ENCODE data around the gene ZCWPW1.
A peak's percentile ranks its signal among the peaks of the same experiment; 100 is the strongest.
"Not testable (repeated sequence)": the region's sequence is repeated elsewhere in the genome, so short reads cannot be mapped to it uniquely, and the experiment has no call there.

The ZCWPW1 gene

DNA sequence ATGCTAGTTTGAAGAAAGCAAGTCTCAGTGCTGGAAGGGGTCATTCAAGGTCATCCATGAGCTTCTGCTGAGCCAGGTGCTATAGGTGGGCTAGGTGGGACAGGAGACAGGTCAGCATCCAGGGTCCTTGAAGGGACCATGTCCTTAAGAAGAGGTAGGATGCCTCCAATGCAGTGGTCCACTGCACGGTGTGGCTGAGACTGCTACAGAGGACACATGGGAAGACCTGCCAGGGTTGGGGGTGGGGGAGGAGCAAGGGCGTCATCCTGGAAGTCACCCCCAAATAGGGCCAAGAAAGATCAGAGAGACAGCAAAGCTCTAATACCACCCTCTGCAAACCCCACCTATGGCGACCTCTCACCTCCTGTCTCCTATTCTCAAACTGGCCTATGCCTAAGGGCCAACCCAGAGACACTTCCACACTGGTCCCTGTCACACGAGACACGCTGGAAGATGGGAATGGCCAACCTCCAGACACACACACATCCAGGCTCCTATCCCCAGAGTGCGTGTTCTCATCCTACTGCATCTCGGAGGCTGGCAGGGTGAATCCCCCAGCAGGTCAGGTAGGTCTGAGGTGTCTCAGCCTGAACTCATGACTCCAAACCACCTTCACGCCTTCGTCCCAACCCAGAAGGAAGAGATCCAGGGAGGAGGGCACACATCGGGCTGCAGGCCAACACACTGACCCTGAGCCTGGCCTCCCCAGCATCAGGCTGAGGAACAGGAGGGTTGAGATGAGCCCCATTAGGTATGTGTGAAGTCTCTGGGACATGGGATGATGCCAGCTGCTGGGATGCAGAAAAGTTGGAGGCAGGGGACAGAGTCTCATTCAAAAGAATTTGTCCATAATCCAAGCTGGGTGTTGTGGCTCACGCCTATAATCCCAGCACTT lies 13.4 kb upstream of the ZCWPW1 start:
- Mint-ChIP-seq H3K9me3 (no peaks in the 10 kb centered on the region), H3K4me3 (no peak overlapping the region), H3K27ac (peak overlapping the region in 1 of 2 donors; percentile 44), H3K27me3 (no peaks in the 10 kb centered on the region), H3K4me1 (peaks cover 26% of the 10 kb centered on the region)
- ATAC-seq: no peak
- no peak for DNase-seq

DNA sequence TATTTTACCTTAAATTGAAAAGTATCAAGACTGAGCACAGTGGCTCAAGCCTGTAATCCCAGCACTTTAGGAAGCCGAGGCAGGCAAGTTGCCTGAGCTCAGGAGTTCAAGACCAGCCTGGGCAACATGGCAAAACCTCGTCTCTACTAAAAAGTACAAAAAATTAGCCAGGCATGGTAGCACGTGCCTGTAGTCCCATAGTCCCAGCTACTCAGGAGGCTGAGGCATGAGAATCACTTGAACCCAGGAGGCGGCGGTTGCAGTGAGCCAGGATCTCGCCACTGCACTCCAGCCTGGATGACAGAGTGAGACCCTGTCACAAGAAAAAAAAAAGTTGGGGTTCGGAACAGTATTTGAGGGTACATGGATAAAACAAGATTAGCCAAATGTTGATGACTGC lies 10.7 kb upstream of the ZCWPW1 start:
- DNase-seq, H3K9me3 Mint-ChIP-seq, H3K4me3 Mint-ChIP-seq, H3K27me3 Mint-ChIP-seq, ATAC-seq, H3K27ac Mint-ChIP-seq: not testable (repeated sequence)
- H3K4me1 Mint-ChIP-seq: peaks cover 15% of the 10 kb centered on the region

DNA sequence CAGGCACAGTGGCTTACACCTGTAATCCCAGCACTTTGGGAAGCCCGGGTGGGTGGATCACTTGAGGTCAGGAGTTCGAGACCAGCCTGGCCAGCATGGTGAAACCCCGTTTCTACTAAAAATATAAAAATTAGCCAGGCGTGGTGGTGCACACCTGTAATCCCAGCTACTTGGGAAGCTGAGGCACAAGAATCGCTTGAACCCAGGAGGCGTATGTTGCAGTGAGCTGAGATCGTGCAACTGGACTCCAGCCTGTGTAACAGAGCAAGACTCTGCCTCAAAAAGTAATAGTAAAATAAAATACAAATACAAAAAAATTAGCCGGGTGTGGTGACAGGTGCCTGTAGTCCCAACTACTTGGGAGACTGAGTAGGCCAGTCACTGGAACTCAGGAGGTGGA lies 10.2 kb upstream of the ZCWPW1 start:
- peaks cover 16% of the 10 kb centered on the region for H3K4me1 Mint-ChIP-seq
- H3K9me3 Mint-ChIP-seq, DNase-seq, H3K27me3 Mint-ChIP-seq, H3K4me3 Mint-ChIP-seq, ATAC-seq, H3K27ac Mint-ChIP-seq: not testable (repeated sequence)

DNA sequence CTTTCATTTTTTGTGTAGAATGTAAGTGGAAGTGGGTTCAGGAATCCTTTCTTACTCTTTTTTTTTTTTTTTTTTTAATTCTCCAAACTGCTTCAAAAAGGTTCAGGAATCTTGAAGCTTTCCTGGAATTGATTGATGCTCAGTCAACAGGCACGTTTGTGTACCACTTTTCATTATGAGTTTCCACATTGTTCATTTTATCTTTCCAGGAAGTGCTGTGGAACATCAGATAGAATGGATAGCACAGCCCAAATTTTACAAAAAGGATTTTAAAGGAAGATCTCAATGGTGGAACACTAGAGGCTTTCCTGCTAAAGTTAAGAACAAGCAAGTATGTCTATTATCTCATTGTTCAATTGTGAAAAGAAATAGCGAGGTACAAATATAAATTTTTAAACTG lies 9.7 kb upstream of the ZCWPW1 start:
- Mint-ChIP-seq H3K4me1 (peaks cover 22% of the 10 kb centered on the region), H3K27me3 (no peaks in the 10 kb centered on the region), H3K27ac (no peak overlapping the region)

DNA sequence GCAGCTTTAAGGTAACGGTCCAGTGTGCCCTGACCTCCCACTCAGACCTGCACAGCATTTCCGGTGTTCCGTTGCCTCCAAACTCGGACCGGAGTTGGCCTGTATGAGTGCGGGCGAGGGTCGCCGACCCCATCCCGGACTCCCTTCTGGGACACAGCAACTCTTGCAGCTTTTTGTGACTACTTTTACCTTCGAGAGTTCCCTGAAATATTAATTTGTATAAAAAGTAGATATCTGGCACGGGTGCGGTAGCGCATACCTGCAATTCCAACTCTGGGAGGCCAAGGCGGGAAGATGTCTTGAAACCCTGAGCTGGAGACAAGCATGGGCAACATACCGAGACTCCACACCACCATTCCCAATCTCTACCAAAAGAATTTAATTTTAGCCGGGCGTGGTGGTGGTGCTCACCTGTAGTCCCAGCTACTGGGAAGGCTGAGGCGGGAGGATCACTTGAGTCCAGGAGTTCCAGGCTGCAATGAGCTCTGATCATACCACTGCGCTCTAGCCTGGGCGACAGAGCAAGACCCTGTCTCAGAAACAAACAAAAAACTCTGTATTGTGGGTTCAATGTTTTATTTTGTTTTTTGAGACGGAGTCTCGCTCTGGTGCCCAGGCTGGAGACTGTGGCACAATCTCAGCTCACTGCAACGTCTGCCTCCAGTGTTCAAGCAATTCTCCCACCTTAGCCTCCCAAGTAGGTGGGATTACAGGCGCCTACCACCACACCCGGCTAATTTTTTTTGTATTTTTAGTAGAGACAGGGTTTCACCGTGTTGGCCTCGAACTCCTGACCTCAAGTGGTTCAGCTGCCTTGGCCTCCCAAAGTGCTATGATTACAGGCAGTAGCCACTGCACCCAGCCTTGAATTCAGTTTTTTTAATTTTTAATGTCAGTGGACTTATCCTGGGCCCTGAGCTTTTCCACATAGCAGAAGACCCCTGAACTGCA lies 8.9 kb upstream of the ZCWPW1 start:
- Mint-ChIP-seq H3K9me3 (no peaks in the 10 kb centered on the region), H3K4me3 (peak overlapping the region; percentile 94 to 98), H3K27me3 (no peaks in the 10 kb centered on the region), H3K27ac (peak overlapping the region in 1 of 2 donors; percentile 27), H3K4me1 (peaks cover 29% of the 10 kb centered on the region)
- ATAC-seq (no peak), DNase-seq (no peak)

More for the DNA sequence above, 9.7 kb upstream of the ZCWPW1 start:
- DNase-seq (no peak), ATAC-seq (no peak)
- H3K9me3 Mint-ChIP-seq: no peaks in the 10 kb centered on the region
- peak overlapping the region; percentile 13 to 23 for H3K4me3 Mint-ChIP-seq

DNA sequence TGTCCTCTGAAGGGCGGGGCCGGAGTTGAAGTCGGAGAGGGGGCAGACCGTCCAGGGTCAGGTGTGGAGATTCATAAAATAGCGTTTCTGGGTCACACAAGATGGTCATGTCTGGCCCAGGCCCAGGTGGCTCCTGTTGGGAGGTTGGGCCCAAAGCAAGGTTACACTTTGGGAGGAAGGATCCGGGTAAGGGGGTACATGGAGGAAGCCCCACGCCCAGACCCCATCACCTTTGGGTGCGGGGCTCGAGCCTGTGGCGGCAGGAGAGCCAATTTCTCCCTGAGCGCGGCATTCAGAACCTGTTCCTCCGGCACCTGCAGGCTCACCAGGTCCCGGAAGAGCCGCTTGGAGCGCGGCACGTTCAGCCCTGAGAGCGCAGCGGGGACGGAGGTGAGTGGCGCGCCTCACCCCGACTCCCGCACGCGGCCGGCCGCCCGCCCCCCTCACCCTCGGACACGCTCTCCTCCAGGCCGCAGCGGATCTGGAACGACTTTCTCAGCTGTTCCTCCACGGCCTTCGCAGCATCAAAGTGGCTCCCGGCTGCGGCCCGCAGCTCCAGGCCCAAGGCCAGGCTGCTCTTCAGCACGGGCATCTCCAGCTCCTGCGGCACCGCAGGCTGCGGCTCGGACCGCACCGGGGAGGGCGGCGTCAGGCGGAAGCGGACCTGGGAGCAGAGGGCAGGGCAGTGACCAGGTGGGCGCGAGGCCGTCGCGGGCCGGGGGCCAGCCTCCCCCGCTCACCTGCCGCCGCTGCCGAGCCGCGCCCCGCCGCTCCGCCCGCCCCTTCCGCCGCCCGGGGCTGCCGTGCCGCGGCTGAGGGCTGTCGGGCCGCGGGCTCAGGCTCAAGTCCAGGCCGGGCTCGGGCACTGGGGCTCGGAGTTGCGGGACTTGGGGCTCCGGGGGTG lies 7.2 kb upstream of the ZCWPW1 start:
- no peaks in the 10 kb centered on the region for H3K27me3 Mint-ChIP-seq
- H3K27ac Mint-ChIP-seq: peak overlapping the region; percentile 83 to 99
- DNase-seq: peak; percentile 48 to 49
- peaks cover 47% of the 10 kb centered on the region for H3K4me1 Mint-ChIP-seq
- H3K4me3 Mint-ChIP-seq: peak overlapping the region; percentile 94 to 98
- peak; percentile 51 for ATAC-seq
- H3K9me3 Mint-ChIP-seq: no peaks in the 10 kb centered on the region

DNA sequence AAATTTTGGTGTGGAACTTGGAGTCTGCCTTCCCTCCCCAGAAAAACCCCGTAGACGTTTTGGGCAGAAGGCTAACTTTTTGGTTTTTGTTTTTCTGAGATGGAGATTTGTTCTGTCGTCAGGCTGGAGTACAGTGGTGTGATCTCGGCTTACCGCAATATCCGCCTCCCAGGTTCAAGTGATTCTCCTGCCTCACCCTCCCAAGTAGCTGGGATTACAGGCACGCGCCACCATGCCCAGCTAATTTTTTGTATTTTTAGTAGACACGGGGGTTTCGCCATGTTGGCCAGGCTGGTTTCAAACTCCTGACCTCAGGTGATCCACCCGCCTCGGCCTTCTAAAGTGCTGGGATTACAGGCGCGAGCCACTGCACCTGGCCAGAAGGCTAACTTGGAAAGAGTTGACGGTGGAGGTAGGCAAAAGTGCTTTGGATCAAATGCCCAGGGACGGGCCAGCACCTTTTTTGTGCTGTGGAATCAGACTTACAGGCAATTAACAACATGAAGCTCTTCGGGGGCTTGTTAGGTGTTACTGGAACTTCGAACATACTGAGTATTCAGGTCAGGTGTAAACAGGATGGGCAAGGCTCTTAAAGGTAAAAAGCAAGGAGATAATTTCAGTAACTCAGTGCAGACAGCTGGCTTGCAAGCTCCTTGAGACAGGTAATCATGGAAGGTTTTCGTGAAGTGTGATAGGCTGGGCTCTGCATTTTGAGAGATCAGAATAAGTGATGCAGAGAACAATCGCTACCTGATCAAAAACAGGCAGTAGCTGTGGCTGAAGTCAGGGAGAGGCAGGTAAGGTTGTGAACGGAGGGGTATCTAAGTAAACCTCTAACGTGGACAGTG lies 6.0 kb upstream of the ZCWPW1 start:
- ATAC-seq (no peak), DNase-seq (no peak)
- Mint-ChIP-seq H3K4me1 (peaks cover 53% of the 10 kb centered on the region), H3K4me3 (peak overlapping the region; percentile 84 to 95), H3K27me3 (no peaks in the 10 kb centered on the region), H3K27ac (peak overlapping the region; percentile 72 to 83), H3K9me3 (no peaks in the 10 kb centered on the region)

DNA sequence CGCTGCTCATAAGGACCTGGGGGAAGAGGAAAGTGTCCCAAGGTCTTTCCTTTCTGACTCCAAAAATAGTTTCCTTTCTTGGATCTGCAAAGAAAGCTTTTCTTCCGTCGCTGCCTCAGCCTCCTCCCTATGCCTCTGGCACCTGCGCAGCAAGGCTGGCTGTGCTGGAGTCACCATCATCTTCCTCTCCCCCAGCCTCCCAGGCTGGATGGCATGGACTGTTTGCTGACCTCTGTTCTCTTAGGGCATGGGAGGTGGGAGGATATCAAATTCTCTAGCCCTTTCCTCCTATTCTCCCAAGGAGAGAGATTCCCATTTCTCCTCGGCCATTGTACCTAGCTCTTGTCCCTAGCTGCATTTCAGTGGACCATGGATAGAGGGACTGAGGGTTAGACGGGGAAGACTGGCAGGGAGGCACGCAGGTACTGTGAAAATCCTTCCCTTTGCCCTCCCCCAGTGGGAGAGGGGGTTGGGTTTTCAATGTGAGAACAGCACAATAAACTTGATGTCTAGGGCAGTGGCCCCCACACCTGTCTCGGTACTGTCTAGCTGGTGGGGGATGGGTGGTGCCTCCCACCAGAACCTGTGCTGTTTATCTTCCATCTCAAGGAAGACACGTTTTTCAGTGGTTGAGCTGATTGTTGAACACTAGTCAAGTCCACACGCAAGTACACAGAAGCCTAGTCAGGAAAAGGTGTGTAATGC lies 5.2 kb upstream of the ZCWPW1 start:
- H3K27ac Mint-ChIP-seq: peak overlapping the region in 1 of 2 donors; percentile 55
- DNase-seq (no peak), ATAC-seq (no peak)
- no peaks in the 10 kb centered on the region for H3K27me3 Mint-ChIP-seq
- H3K9me3 Mint-ChIP-seq: no peaks in the 10 kb centered on the region
- H3K4me1 Mint-ChIP-seq: peaks cover 60% of the 10 kb centered on the region
- peak overlapping the region; percentile 84 to 95 for H3K4me3 Mint-ChIP-seq

DNA sequence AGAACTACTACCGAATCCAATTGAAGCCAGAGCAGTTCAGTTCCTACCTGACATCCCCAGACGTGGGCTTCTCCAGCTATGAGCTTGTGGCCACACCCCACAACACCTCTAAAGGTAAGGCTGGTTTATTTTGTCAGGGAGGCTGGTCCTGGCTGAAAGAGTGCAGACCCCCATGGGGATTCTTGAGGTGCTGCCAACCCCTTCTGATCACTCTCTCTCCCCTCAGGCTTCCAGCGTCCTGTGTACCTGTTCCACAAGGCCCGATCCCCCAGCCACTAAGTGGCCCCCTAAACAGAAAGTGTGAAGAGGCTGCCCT lies 4.7 kb upstream of the ZCWPW1 start:
- Mint-ChIP-seq H3K9me3 (no peaks in the 10 kb centered on the region), H3K27me3 (no peaks in the 10 kb centered on the region), H3K27ac (no peak overlapping the region), H3K4me1 (peaks cover 65% of the 10 kb centered on the region), H3K4me3 (peak overlapping the region in 1 of 2 donors; percentile 92)
- no peak for DNase-seq
- ATAC-seq: no peak

DNA sequence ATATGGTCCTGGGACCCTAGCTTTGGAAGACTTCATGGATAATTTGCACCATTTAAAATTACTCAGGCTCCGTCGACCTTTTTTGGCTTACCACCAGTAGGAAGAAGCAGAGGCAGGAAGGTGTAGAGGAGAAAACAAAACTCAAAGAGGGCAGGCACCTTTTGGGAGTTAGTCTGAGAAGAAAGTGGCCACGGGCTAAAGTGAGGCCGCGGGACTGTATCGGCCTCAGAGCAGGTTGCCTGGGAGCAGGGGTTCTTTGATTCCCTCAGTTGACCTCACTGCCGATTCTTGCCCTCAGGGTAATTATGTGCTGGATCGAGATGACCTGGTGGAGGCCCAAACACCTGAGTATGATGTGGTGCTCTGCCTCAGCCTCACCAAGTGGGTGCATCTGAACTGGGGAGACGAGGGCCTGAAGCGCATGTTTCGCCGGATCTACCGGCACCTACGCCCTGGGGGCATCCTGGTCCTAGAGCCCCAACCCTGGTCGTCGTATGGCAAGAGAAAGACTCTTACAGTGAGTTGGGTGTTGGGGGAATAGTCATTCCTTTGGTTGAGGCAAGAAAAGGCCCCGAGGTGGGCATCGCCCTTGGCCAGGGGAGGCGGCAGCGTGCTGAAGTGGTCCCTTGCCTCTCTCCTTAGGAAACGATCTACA lies 4.2 kb upstream of the ZCWPW1 start:
- Mint-ChIP-seq H3K9me3 (no peaks in the 10 kb centered on the region), H3K4me1 (peaks cover 70% of the 10 kb centered on the region), H3K27ac (peak overlapping the region in 1 of 2 donors; percentile 32), H3K27me3 (no peaks in the 10 kb centered on the region), H3K4me3 (peak overlapping the region; percentile 13 to 92)
- ATAC-seq: no peak
- DNase-seq: no peak

DNA sequence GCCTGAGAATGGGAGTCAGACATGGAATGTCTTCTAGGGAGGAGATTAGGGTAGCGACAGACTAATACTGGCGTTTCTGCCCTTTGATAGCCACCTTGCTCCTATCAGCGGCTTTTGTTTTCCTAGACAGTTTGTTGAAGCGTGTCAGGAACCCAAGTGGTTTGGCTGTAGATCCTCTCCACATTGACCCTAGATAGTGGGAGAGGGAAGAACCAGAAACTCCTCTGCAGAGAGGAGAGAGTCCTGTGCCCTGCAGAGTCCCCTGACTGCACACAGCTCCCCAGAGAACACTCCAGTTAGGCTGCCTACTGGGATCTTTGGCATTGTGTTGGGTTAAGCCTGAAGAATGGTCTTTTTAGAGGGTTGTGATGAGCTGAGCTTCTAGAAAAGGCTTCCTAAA lies 3.5 kb upstream of the ZCWPW1 start:
- Mint-ChIP-seq H3K9me3 (no peaks in the 10 kb centered on the region), H3K4me1 (peaks cover 70% of the 10 kb centered on the region), H3K27me3 (no peaks in the 10 kb centered on the region), H3K27ac (peak overlapping the region in 1 of 2 donors; percentile 14), H3K4me3 (peak overlapping the region; percentile 69 to 92)
- no peak for DNase-seq
- no peak for ATAC-seq

DNA sequence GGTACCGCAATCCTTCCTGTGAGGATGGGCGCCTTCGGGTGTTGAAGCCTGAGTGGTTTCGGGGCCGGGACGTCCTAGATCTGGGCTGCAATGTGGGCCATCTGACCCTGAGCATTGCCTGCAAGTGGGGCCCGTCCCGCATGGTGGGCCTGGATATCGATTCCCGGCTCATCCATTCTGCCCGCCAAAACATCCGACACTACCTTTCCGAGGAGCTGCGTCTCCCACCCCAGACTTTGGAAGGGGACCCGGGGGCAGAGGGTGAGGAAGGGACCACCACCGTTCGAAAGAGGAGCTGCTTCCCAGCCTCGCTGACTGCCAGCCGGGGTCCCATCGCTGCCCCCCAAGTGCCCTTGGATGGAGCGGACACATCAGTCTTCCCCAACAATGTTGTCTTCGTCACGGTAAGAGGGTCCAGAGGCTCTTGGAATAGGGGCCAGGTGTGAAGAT lies 2.8 kb upstream of the ZCWPW1 start:
- no peak for ATAC-seq
- H3K4me3 Mint-ChIP-seq: peak overlapping the region; percentile 69 to 92
- no peak for DNase-seq
- no peaks in the 10 kb centered on the region for H3K27me3 Mint-ChIP-seq
- H3K27ac Mint-ChIP-seq: peak overlapping the region; percentile 14 to 96
- no peaks in the 10 kb centered on the region for H3K9me3 Mint-ChIP-seq
- peaks cover 70% of the 10 kb centered on the region for H3K4me1 Mint-ChIP-seq

DNA sequence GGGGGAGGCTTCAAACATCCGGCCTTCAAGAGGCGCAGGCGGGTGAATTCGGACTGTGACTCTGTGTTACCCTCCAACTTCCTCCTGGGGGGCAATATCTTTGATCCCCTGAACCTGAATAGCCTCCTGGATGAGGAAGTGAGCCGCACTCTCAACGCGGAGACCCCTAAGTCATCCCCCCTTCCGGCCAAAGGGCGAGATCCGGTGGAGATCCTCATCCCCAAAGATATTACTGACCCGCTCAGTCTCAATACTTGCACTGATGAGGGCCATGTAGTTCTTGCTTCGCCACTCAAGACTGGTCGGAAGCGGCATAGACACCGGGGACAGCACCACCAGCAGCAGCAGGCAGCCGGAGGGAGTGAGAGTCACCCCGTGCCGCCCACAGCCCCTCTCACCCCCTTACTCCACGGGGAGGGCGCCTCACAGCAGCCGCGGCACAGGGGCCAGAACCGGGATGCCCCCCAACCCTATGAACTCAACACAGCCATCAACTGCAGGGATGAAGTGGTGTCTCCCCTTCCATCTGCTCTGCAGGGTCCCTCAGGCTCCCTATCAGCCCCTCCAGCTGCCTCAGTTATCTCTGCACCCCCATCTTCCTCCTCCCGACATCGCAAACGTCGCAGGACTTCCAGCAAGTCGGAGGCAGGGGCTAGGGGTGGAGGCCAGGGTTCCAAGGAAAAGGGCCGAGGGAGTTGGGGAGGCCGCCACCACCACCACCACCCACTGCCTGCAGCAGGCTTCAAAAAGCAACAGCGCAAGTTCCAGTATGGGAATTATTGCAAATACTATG lies 2.2 kb upstream of the ZCWPW1 start:
- peak overlapping the region; percentile 92 to 98 for H3K4me3 Mint-ChIP-seq
- no peaks in the 10 kb centered on the region for H3K9me3 Mint-ChIP-seq
- DNase-seq (peak; percentile 39 to 57), ATAC-seq (peak; percentile 11)
- H3K27me3 Mint-ChIP-seq: no peaks in the 10 kb centered on the region
- H3K4me1 Mint-ChIP-seq: peaks cover 70% of the 10 kb centered on the region
- H3K27ac Mint-ChIP-seq: peak overlapping the region; percentile 94 to 96
